ENCODE measurements around the gene MMD. TPM values are rescaled to one million over a fixed set of nuclear protein-coding genes. Genes with fewer than 3 reads are reported as not detected.

Gene MMD
- total and polyA plus RNA-seq, 2 of the 13 experiments (the other 11 are each of a cell fraction or from before 2014, with no cell fraction given) = 121 to 225 TPM

DNA sequence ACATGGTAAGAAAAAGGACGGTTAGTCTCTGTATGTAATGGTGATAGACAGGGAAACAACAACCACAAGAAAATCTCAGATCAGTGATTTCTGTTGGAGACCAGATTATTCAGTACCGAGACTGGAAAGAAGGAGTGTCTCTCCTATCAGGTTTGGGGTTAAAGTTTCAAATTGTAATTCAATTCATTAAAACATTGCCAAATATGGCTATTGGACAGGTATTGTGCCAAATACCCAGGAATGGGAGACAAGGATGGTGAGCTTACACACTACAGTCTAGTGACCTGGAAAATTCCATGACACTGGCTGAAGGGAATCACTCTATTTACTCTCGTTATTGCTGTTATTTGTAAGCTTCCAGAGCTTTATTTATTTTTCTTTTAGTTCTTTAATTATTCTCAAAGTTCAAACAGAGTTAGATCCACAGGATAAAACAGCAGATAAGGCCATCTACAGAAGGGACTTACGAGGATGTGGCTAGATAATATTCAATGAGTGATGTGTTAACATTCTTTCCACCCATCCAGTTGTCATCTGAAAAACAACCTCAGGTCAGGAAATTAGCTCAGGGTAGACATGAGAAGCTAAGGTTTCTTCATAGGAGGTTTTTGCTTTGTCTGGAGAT, 25.1 kb upstream of the MMD start (continued):
- TF ChIP-seq, protein P1, sequence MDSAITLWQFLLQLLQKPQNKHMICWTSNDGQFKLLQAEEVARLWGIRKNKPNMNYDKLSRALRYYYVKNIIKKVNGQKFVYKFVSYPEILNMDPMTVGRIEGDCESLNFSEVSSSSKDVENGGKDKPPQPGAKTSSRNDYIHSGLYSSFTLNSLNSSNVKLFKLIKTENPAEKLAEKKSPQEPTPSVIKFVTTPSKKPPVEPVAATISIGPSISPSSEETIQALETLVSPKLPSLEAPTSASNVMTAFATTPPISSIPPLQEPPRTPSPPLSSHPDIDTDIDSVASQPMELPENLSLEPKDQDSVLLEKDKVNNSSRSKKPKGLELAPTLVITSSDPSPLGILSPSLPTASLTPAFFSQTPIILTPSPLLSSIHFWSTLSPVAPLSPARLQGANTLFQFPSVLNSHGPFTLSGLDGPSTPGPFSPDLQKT (CRISPR knock-in tag; IDR thresholded peaks at IDR 0.05; ENCODE audit: borderline replicate concordance) = no peak
- TF ChIP-seq MTA3 (CRISPR knock-in tag; IDR thresholded peaks at IDR 0.05) = no peak
- peak; percentile 73; the same call in 1 of the 2 replicates for TF ChIP-seq REPIN1 (CRISPR knock-in tag; IDR thresholded peaks at IDR 0.05; ENCODE audit: borderline replicate concordance, low read depth)
- peak; percentile 86; the same call in 1 of the 2 replicates for TF ChIP-seq ZNF510 (CRISPR knock-in tag; IDR thresholded peaks at IDR 0.05; ENCODE audit: low read depth)
- no peak for TF ChIP-seq REL (CRISPR knock-in tag; conservative IDR thresholded peaks at IDR 0.05)
- peak; percentile 43; the same call in 1 of the 2 replicates for TF ChIP-seq STAG1 (CRISPR knock-in tag; IDR thresholded peaks at IDR 0.05)
- TF ChIP-seq PRMT3 (CRISPR knock-in tag; IDR thresholded peaks at IDR 0.05; ENCODE audit: borderline replicate concordance, low read depth) = no peak
- TF ChIP-seq, protein P2, sequence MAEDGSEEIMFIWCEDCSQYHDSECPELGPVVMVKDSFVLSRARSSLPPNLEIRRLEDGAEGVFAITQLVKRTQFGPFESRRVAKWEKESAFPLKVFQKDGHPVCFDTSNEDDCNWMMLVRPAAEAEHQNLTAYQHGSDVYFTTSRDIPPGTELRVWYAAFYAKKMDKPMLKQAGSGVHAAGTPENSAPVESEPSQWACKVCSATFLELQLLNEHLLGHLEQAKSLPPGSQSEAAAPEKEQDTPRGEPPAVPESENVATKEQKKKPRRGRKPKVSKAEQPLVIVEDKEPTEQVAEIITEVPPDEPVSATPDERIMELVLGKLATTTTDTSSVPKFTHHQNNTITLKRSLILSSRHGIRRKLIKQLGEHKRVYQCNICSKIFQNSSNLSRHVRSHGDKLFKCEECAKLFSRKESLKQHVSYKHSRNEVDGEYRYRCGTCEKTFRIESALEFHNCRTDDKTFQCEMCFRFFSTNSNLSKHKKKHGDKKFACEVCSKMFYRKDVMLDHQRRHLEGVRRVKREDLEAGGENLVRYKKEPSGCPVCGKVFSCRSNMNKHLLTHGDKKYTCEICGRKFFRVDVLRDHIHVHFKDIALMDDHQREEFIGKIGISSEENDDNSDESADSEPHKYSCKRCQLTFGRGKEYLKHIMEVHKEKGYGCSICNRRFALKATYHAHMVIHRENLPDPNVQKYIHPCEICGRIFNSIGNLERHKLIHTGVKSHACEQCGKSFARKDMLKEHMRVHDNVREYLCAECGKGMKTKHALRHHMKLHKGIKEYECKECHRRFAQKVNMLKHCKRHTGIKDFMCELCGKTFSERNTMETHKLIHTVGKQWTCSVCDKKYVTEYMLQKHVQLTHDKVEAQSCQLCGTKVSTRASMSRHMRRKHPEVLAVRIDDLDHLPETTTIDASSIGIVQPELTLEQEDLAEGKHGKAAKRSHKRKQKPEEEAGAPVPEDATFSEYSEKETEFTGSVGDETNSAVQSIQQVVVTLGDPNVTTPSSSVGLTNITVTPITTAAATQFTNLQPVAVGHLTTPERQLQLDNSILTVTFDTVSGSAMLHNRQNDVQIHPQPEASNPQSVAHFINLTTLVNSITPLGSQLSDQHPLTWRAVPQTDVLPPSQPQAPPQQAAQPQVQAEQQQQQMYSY (CRISPR knock-in tag; IDR thresholded peaks at IDR 0.05) = no peak
- no peak for TF ChIP-seq ZNF816 (CRISPR knock-in tag; IDR thresholded peaks at IDR 0.05; ENCODE audit: borderline replicate concordance)
- no peak for TF ChIP-seq ZNF101 (CRISPR knock-in tag; IDR thresholded peaks at IDR 0.05; ENCODE audit: borderline replicate concordance, low read depth)
- TF ChIP-seq, protein P3, sequence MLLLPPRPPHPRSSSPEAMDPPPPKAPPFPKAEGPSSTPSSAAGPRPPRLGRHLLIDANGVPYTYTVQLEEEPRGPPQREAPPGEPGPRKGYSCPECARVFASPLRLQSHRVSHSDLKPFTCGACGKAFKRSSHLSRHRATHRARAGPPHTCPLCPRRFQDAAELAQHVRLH (CRISPR knock-in tag; IDR thresholded peaks at IDR 0.05; ENCODE audit: borderline replicate concordance, low read depth) = no peak
- TF ChIP-seq, protein P4, sequence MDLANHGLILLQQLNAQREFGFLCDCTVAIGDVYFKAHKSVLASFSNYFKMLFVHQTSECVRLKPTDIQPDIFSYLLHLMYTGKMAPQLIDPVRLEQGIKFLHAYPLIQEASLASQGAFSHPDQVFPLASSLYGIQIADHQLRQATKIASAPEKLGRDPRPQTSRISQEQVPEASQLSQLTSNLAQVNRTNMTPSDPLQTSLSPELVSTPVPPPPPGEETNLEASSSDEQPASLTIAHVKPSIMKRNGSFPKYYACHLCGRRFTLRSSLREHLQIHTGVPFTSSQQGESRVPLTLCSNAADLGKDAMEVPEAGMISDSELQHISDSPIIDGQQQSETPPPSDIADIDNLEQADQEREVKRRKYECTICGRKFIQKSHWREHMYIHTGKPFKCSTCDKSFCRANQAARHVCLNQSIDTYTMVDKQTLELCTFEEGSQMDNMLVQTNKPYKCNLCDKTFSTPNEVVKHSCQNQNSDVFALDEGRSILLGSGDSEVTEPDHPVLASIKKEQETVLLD (CRISPR knock-in tag; IDR thresholded peaks at IDR 0.05; ENCODE audit: low read depth) = no peak
- no peak; the same call in 1 of the 2 replicates for TF ChIP-seq POLR2G (IDR thresholded peaks at IDR 0.05; ENCODE audit: low read depth, low read length)
- 0 out of 2 replicates have a peak, but pooled peaks have one; percentile 59 for TF ChIP-seq ZNF670 (CRISPR knock-in tag; IDR thresholded peaks at IDR 0.05; ENCODE audit: borderline replicate concordance)
- peak; percentile 73; the same call in 1 of the 2 replicates for TF ChIP-seq ZNF12 (CRISPR knock-in tag; IDR thresholded peaks at IDR 0.05)
- TF ChIP-seq ATF7-NPFF (CRISPR knock-in tag; IDR thresholded peaks at IDR 0.05; ENCODE audit: low read depth) = 0 out of 2 replicates have a peak, but pooled peaks have one; percentile 12
- peak; percentile 96 for TF ChIP-seq HMG20A (CRISPR knock-in tag; IDR thresholded peaks at IDR 0.05; ENCODE audit: borderline replicate concordance)
- TF ChIP-seq ZNF44 (CRISPR knock-in tag; IDR thresholded peaks at IDR 0.05) = no peak
- TF ChIP-seq FOXA3 (CRISPR knock-in tag; IDR thresholded peaks at IDR 0.05) = peak; percentile 97
- no peak for TF ChIP-seq MAFF (IDR thresholded peaks at IDR 0.05; ENCODE audit: low read depth, low read length)
- TF ChIP-seq ZNF619 (CRISPR knock-in tag; IDR thresholded peaks at IDR 0.05) = no peak
- TF ChIP-seq ZNF264 (CRISPR knock-in tag; IDR thresholded peaks at IDR 0.05) = peak; percentile 79
- TF ChIP-seq, protein P5, sequence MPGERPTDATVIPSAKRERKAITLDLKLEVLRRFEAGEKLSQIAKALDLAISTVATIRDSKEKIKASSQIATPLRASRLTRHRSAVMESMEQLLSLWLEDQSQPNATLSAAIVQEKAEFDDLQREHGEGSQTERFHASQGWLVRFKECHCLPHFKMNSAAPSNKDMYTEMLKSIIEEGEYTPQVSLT (CRISPR knock-in tag; IDR thresholded peaks at IDR 0.05; ENCODE audit: borderline replicate concordance, low read depth) = no peak
